Astrocyte of the cerebellum (primary cell): ENCODE results near the gene LRRC74A.
"Not testable (repeated sequence)": the region's sequence is repeated elsewhere in the genome, so short reads cannot be mapped to it uniquely, and the experiment has no call there.

Experiments used
- DNase-seq: peaks from one replicate; pipeline ENCODE4 v3.0.0-alpha.2; 2011; ENCODE audit warnings: low read depth
- H3K4me3 ChIP-seq: 2 replicates; pipeline ENCODE4 v1.5.1; 2011; ENCODE audit warnings: mild to moderate bottlenecking, low read depth, low read length, moderate library complexity
- in situ Hi-C: cut with HindIII; loops from 2 replicates; pipeline ENCODE4 v1.10.0; 2017; ENCODE audit warnings: low sequenced_read_pairs
- TF ChIP-seq, protein P1 (sequence below): IDR thresholded peaks from 2 replicates; pipeline ENCODE4 v1.5.1; 2012; ENCODE audit warnings: low read length, low read depth, moderate library complexity, mild to moderate bottlenecking; ENCODE audit errors: missing control alignments

Gene LRRC74A

DNA sequence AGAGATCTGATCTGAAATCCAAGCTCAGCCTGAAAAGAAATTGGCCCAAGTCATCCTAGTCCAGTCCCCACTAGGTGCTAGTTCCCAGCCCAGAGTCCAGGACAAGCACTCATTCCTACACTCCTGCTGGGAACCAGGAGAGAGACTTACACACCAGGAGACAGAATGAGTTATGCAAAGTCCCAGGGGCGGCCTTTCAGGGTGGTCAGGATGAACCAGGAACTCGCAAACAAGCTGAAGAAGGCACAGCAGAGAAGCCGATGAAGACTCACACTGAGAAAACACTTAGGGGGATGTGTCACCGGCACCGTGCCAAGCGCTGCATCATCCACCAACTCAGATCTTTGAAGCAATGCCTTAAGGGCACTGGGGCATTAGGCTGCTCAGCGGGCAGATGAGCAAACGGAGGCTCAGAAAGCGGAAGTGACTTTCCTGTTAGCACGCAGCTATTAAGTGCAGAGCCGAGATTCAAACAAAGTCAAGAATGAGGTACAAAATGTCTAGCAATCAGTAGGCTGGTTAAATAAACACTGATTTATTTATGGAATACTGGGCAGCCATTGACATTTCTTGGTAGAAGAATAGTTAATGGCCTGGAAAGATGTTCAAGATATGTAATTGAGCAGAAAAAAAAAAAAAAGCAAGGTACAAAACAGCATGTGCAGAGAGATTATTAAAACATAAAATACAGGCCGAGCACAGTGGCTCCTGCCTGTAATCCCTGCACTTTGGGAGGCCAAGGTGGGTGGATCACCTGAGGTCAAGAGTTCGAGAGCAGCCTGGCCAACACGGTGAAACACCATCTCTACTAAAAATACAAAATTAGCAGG lies 78.7 kb downstream of the LRRC74A start:
- in situ Hi-C loops: no loop called here
- TF ChIP-seq, protein P1, sequence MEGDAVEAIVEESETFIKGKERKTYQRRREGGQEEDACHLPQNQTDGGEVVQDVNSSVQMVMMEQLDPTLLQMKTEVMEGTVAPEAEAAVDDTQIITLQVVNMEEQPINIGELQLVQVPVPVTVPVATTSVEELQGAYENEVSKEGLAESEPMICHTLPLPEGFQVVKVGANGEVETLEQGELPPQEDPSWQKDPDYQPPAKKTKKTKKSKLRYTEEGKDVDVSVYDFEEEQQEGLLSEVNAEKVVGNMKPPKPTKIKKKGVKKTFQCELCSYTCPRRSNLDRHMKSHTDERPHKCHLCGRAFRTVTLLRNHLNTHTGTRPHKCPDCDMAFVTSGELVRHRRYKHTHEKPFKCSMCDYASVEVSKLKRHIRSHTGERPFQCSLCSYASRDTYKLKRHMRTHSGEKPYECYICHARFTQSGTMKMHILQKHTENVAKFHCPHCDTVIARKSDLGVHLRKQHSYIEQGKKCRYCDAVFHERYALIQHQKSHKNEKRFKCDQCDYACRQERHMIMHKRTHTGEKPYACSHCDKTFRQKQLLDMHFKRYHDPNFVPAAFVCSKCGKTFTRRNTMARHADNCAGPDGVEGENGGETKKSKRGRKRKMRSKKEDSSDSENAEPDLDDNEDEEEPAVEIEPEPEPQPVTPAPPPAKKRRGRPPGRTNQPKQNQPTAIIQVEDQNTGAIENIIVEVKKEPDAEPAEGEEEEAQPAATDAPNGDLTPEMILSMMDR: no peak
- no peak overlapping the region for H3K4me3 ChIP-seq
- peak; percentile 81 for DNase-seq

GRCh38 chr14:76908834-76909233 lies 82.6 kb downstream of the LRRC74A start:
- TF ChIP-seq, protein P1: no peak
- no peak for DNase-seq
- no peak overlapping the region for H3K4me3 ChIP-seq
- in situ Hi-C loops: no loop called here

DNA sequence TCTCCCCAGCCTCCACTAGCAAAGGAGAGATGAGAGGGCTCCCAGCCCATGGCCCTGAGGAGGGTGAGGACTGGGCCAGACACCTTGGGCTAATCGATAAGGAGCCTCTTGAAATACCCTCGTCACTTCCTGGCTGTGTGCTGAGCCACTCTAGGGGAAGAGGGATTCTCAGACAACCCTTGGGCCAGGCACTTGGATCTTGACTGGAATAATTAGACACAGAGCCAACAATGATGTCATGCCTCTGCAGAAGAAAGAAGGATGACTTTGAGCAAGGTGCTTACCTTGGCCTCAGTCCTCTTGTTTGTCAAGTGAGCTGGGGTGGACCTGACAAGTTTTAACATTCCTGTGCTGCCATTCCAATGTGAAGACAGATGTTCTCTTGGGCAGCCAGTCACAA lies 83.1 kb downstream of the LRRC74A start:
- DNase-seq: no peak
- no peak overlapping the region for H3K4me3 ChIP-seq
- TF ChIP-seq, protein P1: no peak
- in situ Hi-C loops: no loop called here

GRCh38 chr14:76910371-76910890 lies 84.2 kb downstream of the LRRC74A start:
- in situ Hi-C loops: no loop called here
- H3K4me3 ChIP-seq: no peak overlapping the region
- TF ChIP-seq, protein P1: no peak
- DNase-seq: no peak

DNA sequence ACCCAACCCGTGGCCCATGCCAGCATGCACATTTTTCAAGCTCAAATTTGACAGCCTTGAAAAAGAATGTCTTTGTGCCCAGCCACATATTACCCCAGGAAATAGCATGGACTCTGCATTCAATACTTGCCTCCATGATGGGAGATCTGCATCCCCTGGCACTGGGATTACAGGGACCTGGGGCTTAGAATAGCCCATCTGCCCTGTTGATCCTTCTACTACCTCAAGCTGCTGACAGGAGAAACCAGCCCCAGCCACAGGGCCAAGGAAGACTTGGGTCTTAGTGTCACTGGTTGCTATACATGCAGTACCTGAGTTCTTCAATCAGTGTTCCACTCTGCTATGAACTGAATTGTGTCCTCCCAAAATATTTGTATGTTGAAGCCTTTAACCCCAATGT lies 85.3 kb downstream of the LRRC74A start:
- no peak overlapping the region for H3K4me3 ChIP-seq
- in situ Hi-C loops: no loop called here
- DNase-seq: no peak
- TF ChIP-seq, protein P1: no peak

DNA sequence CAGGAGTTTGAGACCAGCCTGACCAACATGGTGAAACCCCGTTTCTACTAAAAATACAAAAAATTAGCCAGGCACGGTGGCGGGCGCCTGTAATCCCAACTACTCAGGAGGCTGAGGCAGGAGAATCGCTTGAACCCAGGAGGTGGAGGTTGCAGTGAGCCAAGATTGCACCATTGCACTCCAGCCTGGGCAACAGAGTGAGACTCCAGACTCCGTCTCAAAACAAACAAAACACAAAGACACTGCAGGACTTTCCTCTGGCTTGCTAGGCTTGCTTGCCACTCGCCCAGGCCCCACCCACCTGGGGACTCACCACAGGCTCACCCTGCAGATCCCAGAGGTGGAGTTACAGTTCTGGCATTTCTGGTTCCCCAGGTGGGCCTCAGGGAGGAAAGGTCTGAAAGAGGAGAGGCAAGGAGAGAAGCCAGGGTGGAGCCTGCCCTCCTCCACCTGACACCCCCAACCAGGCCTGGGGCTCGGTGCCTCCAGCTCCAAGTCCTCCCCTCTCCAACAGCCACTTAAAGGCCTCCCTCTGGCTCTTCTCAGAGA lies 88.4 kb downstream of the LRRC74A start:
- in situ Hi-C loops, DNase-seq: not testable (repeated sequence)

More for the DNA sequence above, 88.4 kb downstream of the LRRC74A start:
- not testable (repeated sequence) for H3K4me3 ChIP-seq
